IPS-20b (cell line): ENCODE results near the gene GRM3.

Experiments
- H3K27ac ChIP-seq: one replicate; pipeline ENCODE4 v1.5.1; 2013; ENCODE audit warnings: low read length
- H3K27me3 ChIP-seq: 2 replicates; pipeline ENCODE4 v1.6.1; 2013; ENCODE audit warnings: mild to moderate bottlenecking, low read length, inconsistent platforms; ENCODE audit not compliant: insufficient read depth
- H3K36me3 ChIP-seq: 2 replicates; pipeline ENCODE4 v1.6.1; 2013; ENCODE audit warnings: low read depth, mild to moderate bottlenecking, inconsistent platforms, low read length, moderate library complexity; ENCODE audit not compliant: insufficient read depth
- H3K4me1 ChIP-seq: 2 replicates; pipeline ENCODE4 v1.6.1; 2013; ENCODE audit warnings: mild to moderate bottlenecking, control low read depth, inconsistent platforms, low read length, moderate library complexity; ENCODE audit not compliant: insufficient read depth
- H3K4me3 ChIP-seq: 2 replicates; pipeline ENCODE4 v1.5.1; 2013; ENCODE audit warnings: mild to moderate bottlenecking, low read length, inconsistent platforms
- H3K9ac ChIP-seq: 2 replicates; pipeline ENCODE4 v1.6.1; 2013; ENCODE audit warnings: low read depth, mild to moderate bottlenecking, inconsistent platforms, low read length, moderate library complexity
- H3K9me3 ChIP-seq: 2 replicates; pipeline ENCODE4 v1.6.1; 2013; ENCODE audit warnings: mild to moderate bottlenecking, low read depth, low read length, inconsistent platforms; ENCODE audit not compliant: insufficient read depth

Gene GRM3

DNA sequence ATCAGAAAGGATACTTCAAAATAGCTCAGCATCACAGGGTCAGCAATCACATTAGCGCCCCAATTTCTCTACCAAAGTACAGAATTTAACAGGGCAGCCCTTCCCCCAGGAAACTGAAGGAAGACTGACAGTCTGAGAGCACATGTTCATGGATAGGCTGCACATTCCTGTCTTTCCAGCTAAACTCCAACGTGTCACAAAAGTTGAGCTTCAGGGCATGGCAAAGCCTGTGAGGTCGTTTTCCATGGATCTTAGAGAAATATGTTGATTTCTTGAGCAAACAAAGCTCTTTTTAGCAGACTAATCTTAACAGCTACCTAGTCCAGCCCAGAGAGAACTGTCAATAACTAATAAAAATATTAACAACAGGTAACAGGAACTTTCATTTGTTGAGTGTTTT lies 207.9 kb downstream of the GRM3 start:
- no peak overlapping the region for H3K4me3 ChIP-seq
- no peaks in the 10 kb centered on the region for H3K27me3 ChIP-seq
- H3K4me1 ChIP-seq: 0 out of 2 replicates have a peak, but pooled peaks cover 3% of the 10 kb centered on the region
- H3K36me3 ChIP-seq: no peaks in the 10 kb centered on the region
- no peak overlapping the region for H3K9ac ChIP-seq
- no peaks in the 10 kb centered on the region for H3K9me3 ChIP-seq
- no peak overlapping the region for H3K27ac ChIP-seq

- H3K36me3 ChIP-seq: no peaks in the 10 kb centered on the region
- H3K9ac ChIP-seq: no peak overlapping the region
- peaks cover 9% of the 10 kb centered on the region; the same call in 1 of the 2 replicates for H3K4me1 ChIP-seq
- H3K9me3 ChIP-seq: no peaks in the 10 kb centered on the region
- H3K27me3 ChIP-seq: no peaks in the 10 kb centered on the region
- H3K27ac ChIP-seq: no peak overlapping the region
- no peak overlapping the region for H3K4me3 ChIP-seq
Measured at GRCh38 chr7:86863452-86863851, 219.7 kb downstream of the GRM3 start.

GRCh38 chr7:86867163-86867762 lies 223.6 kb downstream of the GRM3 start:
- no peak overlapping the region for H3K27ac ChIP-seq
- H3K36me3 ChIP-seq: no peaks in the 10 kb centered on the region
- no peak overlapping the region for H3K4me3 ChIP-seq
- peaks cover 13% of the 10 kb centered on the region; the same call in 1 of the 2 replicates for H3K4me1 ChIP-seq
- no peaks in the 10 kb centered on the region for H3K9me3 ChIP-seq
- no peaks in the 10 kb centered on the region for H3K27me3 ChIP-seq
- no peak overlapping the region for H3K9ac ChIP-seq

GRCh38 chr7:86876146-86876545 lies 232.4 kb downstream of the GRM3 start:
- H3K9ac ChIP-seq: no peak overlapping the region
- H3K27me3 ChIP-seq: no peaks in the 10 kb centered on the region
- H3K9me3 ChIP-seq: no peaks in the 10 kb centered on the region
- no peaks in the 10 kb centered on the region for H3K36me3 ChIP-seq
- no peak overlapping the region for H3K27ac ChIP-seq
- H3K4me3 ChIP-seq: no peak overlapping the region
- no peaks in the 10 kb centered on the region for H3K4me1 ChIP-seq

GRCh38 chr7:86884152-86884551 lies 240.4 kb downstream of the GRM3 start:
- H3K4me3 ChIP-seq: no peak overlapping the region
- H3K36me3 ChIP-seq: no peaks in the 10 kb centered on the region
- H3K27me3 ChIP-seq: no peaks in the 10 kb centered on the region
- H3K27ac ChIP-seq: no peak overlapping the region
- no peaks in the 10 kb centered on the region for H3K4me1 ChIP-seq
- H3K9ac ChIP-seq: no peak overlapping the region
- H3K9me3 ChIP-seq: no peaks in the 10 kb centered on the region

GRCh38 chr7:86889501-86889900 lies 245.8 kb downstream of the GRM3 start:
- peaks cover 24% of the 10 kb centered on the region for H3K36me3 ChIP-seq
- H3K4me1 ChIP-seq: no peaks in the 10 kb centered on the region
- no peak overlapping the region for H3K27ac ChIP-seq
- H3K4me3 ChIP-seq: no peak overlapping the region
- H3K9ac ChIP-seq: no peak overlapping the region
- H3K27me3 ChIP-seq: no peaks in the 10 kb centered on the region
- no peaks in the 10 kb centered on the region for H3K9me3 ChIP-seq

DNA sequence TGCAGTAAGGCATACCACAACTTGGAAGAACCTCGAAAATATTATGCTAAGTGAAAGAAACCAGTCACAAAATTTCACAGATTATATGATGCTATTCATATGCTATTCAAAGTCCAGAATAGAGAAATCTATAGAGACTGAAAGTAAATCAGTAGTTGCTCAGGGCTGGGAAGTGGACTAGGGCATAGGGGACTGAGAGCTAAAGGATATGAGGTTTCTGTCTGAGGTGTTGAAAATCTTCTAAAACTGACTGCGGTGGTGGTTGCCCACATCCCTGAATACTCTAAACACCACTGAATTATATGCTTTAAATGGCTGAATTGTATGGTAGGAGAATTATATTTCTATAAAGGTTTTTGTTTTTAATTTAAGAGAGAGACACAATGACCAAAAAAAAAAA lies 254.5 kb downstream of the GRM3 start:
- Histone ChIP-seq H3K9me3 (no peaks in the 10 kb centered on the region), H3K27ac (no peak overlapping the region), H3K4me1 (no peaks in the 10 kb centered on the region), H3K4me3 (no peak overlapping the region), H3K36me3 (peaks cover 19% of the 10 kb centered on the region), H3K27me3 (no peaks in the 10 kb centered on the region), H3K9ac (no peak overlapping the region)

DNA sequence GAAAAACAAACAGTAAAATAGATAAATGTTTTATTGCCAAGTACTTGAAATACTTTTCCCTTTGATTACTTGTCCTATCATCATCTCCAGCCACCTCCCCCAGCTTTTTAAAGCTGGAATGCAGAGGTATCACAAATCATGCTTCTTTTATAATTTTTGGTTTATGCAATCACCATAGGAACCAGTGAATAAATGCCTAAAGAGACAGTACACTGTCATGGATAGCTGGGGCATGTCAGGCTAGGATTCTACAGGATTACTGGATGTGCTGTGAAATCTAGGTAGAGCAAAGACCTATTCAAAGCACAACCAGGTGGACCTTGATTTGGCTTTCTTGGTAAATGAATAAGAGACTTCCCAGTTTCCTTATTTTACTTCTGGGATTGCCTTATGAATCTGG lies 257.2 kb downstream of the GRM3 start:
- peaks cover 28% of the 10 kb centered on the region for H3K36me3 ChIP-seq

GRCh38 chr7:86904949-86905834 lies 261.5 kb downstream of the GRM3 start:
- Histone ChIP-seq H3K9me3 (no peaks in the 10 kb centered on the region), H3K27me3 (no peaks in the 10 kb centered on the region), H3K4me1 (no peaks in the 10 kb centered on the region), H3K4me3 (no peak overlapping the region), H3K9ac (no peak overlapping the region), H3K36me3 (peaks cover 26% of the 10 kb centered on the region), H3K27ac (no peak overlapping the region)

More for the DNA sequence above, 257.2 kb downstream of the GRM3 start:
- H3K27ac ChIP-seq: no peak overlapping the region
- no peaks in the 10 kb centered on the region for H3K27me3 ChIP-seq
- H3K9ac ChIP-seq: no peak overlapping the region
- H3K4me3 ChIP-seq: no peak overlapping the region
- no peaks in the 10 kb centered on the region for H3K4me1 ChIP-seq
- no peaks in the 10 kb centered on the region for H3K9me3 ChIP-seq

GRCh38 chr7:86908948-86909347 lies 265.2 kb downstream of the GRM3 start:
- H3K27me3 ChIP-seq: no peaks in the 10 kb centered on the region
- no peaks in the 10 kb centered on the region for H3K9me3 ChIP-seq
- H3K4me1 ChIP-seq: no peaks in the 10 kb centered on the region
- no peak overlapping the region for H3K9ac ChIP-seq
- no peak overlapping the region for H3K4me3 ChIP-seq
- H3K27ac ChIP-seq: no peak overlapping the region
- H3K36me3 ChIP-seq: peaks cover 44% of the 10 kb centered on the region

GRCh38 chr7:86911659-86912058 lies 267.9 kb downstream of the GRM3 start:
- no peak overlapping the region for H3K27ac ChIP-seq
- H3K4me1 ChIP-seq: no peaks in the 10 kb centered on the region
- no peaks in the 10 kb centered on the region for H3K9me3 ChIP-seq
- H3K27me3 ChIP-seq: peaks cover 3% of the 10 kb centered on the region; the same call in 1 of the 2 replicates
- H3K9ac ChIP-seq: no peak overlapping the region
- H3K4me3 ChIP-seq: no peak overlapping the region
- H3K36me3 ChIP-seq: peaks cover 36% of the 10 kb centered on the region

- H3K9ac ChIP-seq: no peak overlapping the region
- peaks cover 16% of the 10 kb centered on the region; the same call in 1 of the 2 replicates for H3K27me3 ChIP-seq
- H3K4me3 ChIP-seq: no peak overlapping the region
- 0 out of 2 replicates have a peak, but pooled peaks cover 2% of the 10 kb centered on the region for H3K4me1 ChIP-seq
- H3K9me3 ChIP-seq: no peaks in the 10 kb centered on the region
- H3K27ac ChIP-seq: no peak overlapping the region
- peaks cover 28% of the 10 kb centered on the region for H3K36me3 ChIP-seq
Measured at GRCh38 chr7:86913709-86914108, 270.0 kb downstream of the GRM3 start.
